HepG2 (cell line): ENCODE data around the gene HLF. TPM values are rescaled to one million over a fixed set of nuclear protein-coding genes. Genes with fewer than 3 reads are reported as not detected.

ENCODE experiments used
- ATAC-seq: fragments of 200-7000 bp; cut with Tn5 transposase; 3 replicates; pipeline ENCODE4 v1.9.1; 2020; ENCODE audit warnings: mild to moderate bottlenecking, moderate library complexity
- BruUV-seq: library from RNA; stranded (reverse); fragments of 400-500 nt; replicated peaks from 2 replicates; lab custom pipeline; 2021; lab: Mats Ljungman, UMichigan
- CTCF ChIA-PET: fragments of 300-600 bp; formaldehyde crosslinking; extraction: SDS; loops from one replicate; lab custom pipeline; 2021; ENCODE audit warnings: low total read pairs, inconsistent platforms, low intra/inter-chr PET ratio; lab: Yijun Ruan, JAX
- POLR2A ChIA-PET: fragments of 350-600 bp; sonication (Branson Sonifier 250); formaldehyde crosslinking; loops from one replicate; lab custom pipeline; 2020; ENCODE audit warnings: antibody characterized with exemption, inconsistent platforms; lab: Yijun Ruan, JAX
- DNase-seq: peaks from one replicate; pipeline ENCODE4 v3.0.0-alpha.2; 2015; ENCODE audit warnings: low spot score
- FAIRE-seq: peaks from 3 replicates; lab custom pipeline; 2011; peaks lifted over from hg19 to GRCh38; lab: Jason Lieb, UNC
- H2AFZ ChIP-seq: one replicate; pipeline ENCODE4 v1.6.1; 2011; ENCODE audit warnings: low read length, inconsistent platforms
- H3K27ac ChIP-seq: fragments of 300-600 bp; 3 replicates; pipeline ENCODE4 v1.8.0; 2011; ENCODE audit warnings: mixed run types, mild to moderate bottlenecking, mixed read lengths, low read length, inconsistent platforms; ENCODE audit not compliant: insufficient read depth; ENCODE audit errors: extremely low read length
- H3K27me3 ChIP-seq, 2 experiments: fragments of 200-600 bp in 1 of 2; 2 replicates in 1 of 2; 3 replicates in 1 of 2; pipeline versions ENCODE4 v1.6.0 to v1.8.0; 2011; ENCODE audit warnings: low read length in 2 of 2, mild to moderate bottlenecking in 2 of 2, moderate library complexity in 2 of 2, inconsistent platforms in 1 of 2; ENCODE audit not compliant: insufficient read depth in 2 of 2, control insufficient read depth in 1 of 2
- H3K36me3 ChIP-seq, 2 experiments: fragments of 200-600 bp in 1 of 2; replicated peaks in 1 of 2; 2 replicates in 1 of 2; 3 replicates in 1 of 2; pipeline versions ENCODE4 v1.5.1 to v1.8.0; 2011; ENCODE audit warnings: low read length in 2 of 2, inconsistent platforms in 1 of 2; ENCODE audit not compliant: insufficient read depth in 2 of 2, control insufficient read depth in 1 of 2
- H3K4me1 ChIP-seq: 2 replicates; pipeline ENCODE4 v1.5.1; 2012; ENCODE audit warnings: low read length, inconsistent platforms; ENCODE audit not compliant: insufficient read depth
- H3K4me2 ChIP-seq: 2 replicates; pipeline ENCODE4 v1.6.0; 2011; ENCODE audit warnings: low read depth, low read length, inconsistent platforms
- H3K4me3 ChIP-seq, 3 experiments: fragments of 200-600 bp in 1 of 3; sonication (generic), shearing (Covaris generic) in 1 of 3; replicated peaks in 1 of 3; 2 replicates each; pipeline ENCODE4 v1.5.1; 2011 to 2016; ENCODE audit warnings: low read length in 3 of 3, inconsistent platforms in 2 of 3, low read depth in 2 of 3, mild to moderate bottlenecking in 2 of 3, control low read depth in 1 of 3, mixed read lengths in 1 of 3; ENCODE audit not compliant: insufficient read depth in 1 of 3
- H3K79me2 ChIP-seq: one replicate; pipeline ENCODE4 v1.6.1; 2011; ENCODE audit warnings: low read length, inconsistent platforms; ENCODE audit not compliant: insufficient read depth
- H3K9ac ChIP-seq: 2 replicates; pipeline ENCODE4 v1.6.0; 2011; ENCODE audit warnings: mild to moderate bottlenecking, low read depth, low read length, inconsistent platforms; ENCODE audit not compliant: insufficient read depth
- H3K9me3 ChIP-seq: 2 replicates; pipeline ENCODE4 v1.5.1; 2012; ENCODE audit warnings: mild to moderate bottlenecking, low read length
- H4K20me1 ChIP-seq: 2 replicates; pipeline ENCODE4 v1.6.0; 2011; ENCODE audit warnings: inconsistent platforms, mild to moderate bottlenecking, low read length, moderate library complexity; ENCODE audit not compliant: insufficient read depth
- BRF2 ChIP-seq: sonication (generic); formaldehyde crosslinking; IDR thresholded peaks from 2 replicates; pipeline ENCODE4 v1.8.1; 2022; ENCODE audit warnings: mild to moderate bottlenecking, missing genetic modification reagents
- FOXJ3 ChIP-seq: sonication (generic); formaldehyde crosslinking; IDR thresholded peaks from 2 replicates; pipeline ENCODE4 v1.4.0; 2020; ENCODE audit warnings: missing genetic modification reagents, mild to moderate bottlenecking, borderline replicate concordance
- HNRNPK ChIP-seq: fragments of 200-400 bp; formaldehyde crosslinking; IDR thresholded peaks from 2 replicates; pipeline ENCODE4 v1.6.1; 2018; ENCODE audit warnings: low read length, low read depth, moderate library complexity, mild to moderate bottlenecking; ENCODE audit not compliant: poor library complexity, severe bottlenecking
- IRF9 ChIP-seq: sonication (generic); formaldehyde crosslinking; IDR thresholded peaks from 2 replicates; pipeline ENCODE4 v1.8.0; 2022; ENCODE audit warnings: missing genetic modification reagents, mild to moderate bottlenecking, borderline replicate concordance
- NFKBIZ ChIP-seq: IDR thresholded peaks from 2 replicates; pipeline ENCODE4 v1.6.1; 2018; ENCODE audit warnings: missing genetic modification reagents, missing compliant biosample characterization
- PCBP2 ChIP-seq: fragments of 200-400 bp; formaldehyde crosslinking; optimal IDR thresholded peaks from 2 replicates; pipeline ENCODE3; 2018; ENCODE audit warnings: low read length, low read depth; ENCODE audit not compliant: poor library complexity, severe bottlenecking
- PRDM10 ChIP-seq: sonication (generic); formaldehyde crosslinking; IDR thresholded peaks from 2 replicates; pipeline ENCODE4 v1.4.0; 2020; ENCODE audit warnings: low read depth, missing genetic modification reagents
- TRAFD1 ChIP-seq: sonication (generic); formaldehyde crosslinking; IDR thresholded peaks from 2 replicates; pipeline ENCODE4 v1.5.1; 2020; ENCODE audit warnings: missing genetic modification reagents, mild to moderate bottlenecking, borderline replicate concordance
- ZEB1 ChIP-seq: IDR thresholded peaks from 2 replicates; pipeline ENCODE4 v1.6.1; 2012; ENCODE audit warnings: mild to moderate bottlenecking, low read depth, inconsistent platforms; ENCODE audit not compliant: insufficient replicate concordance
- ZNF33A ChIP-seq: sonication (generic); formaldehyde crosslinking; IDR thresholded peaks from 2 replicates; pipeline ENCODE4 v1.5.1; 2020; ENCODE audit warnings: missing genetic modification reagents, mild to moderate bottlenecking, moderate library complexity, borderline replicate concordance
- ZNF7 ChIP-seq: IDR thresholded peaks from 2 replicates; pipeline ENCODE4 v1.6.1; 2016; ENCODE audit warnings: missing biosample characterization, missing genetic modification reagents
- WGBS: methylation state at CpG from one replicate; pipeline ENCODE4 v1.1.6; 2017; ENCODE audit warnings: low lambda C conversion rate; 5-methylcytosine and 5-hydroxymethylcytosine counted together
- in situ Hi-C: cut with HindIII; loops from 2 replicates; pipeline ENCODE4 v1.10.0; 2017; ENCODE audit warnings: low pct_unique_long_range_greater_than_20kb; ENCODE audit not compliant: extremely low pct_ligation_motif_present
- intact Hi-C: fragments of 100-400 bp; cut with micrococcal nuclease; formaldehyde crosslinking; loops from one replicate; pipeline ENCODE4 v1.10.0; 2022; ENCODE audit not compliant: unreplicated experiment
- polyA plus RNA-seq, 8 experiments: library from polyadenylated mRNA; depleted of rRNA in 3 of 8; stranded (reverse) in 7 of 8; unstranded in 1 of 8; fragments of >200 nt; fragmentation: Illumina TruSeq in 4 of 8; extraction: Trizol in 4 of 8; gene quantifications; 2 replicates each; pipeline versions ENCODE4 v1.2.1 to v1.2.3, GENCODE V29; 2011 to 2016; ENCODE audit warnings: low read depth in 4 of 8, missing spikeins in 1 of 8, mixed read lengths in 1 of 8; ENCODE audit not compliant: insufficient read depth in 1 of 8
- total RNA-seq, 5 experiments: library from RNA; depleted of rRNA; stranded (reverse); fragments of >200 nt; fragmentation: Illumina TruSeq; extraction: Trizol; gene quantifications; 2 replicates each; pipeline ENCODE4 v1.2.3, GENCODE V29; 2016; ENCODE audit warnings: low read depth in 1 of 5
- TF ChIP-seq, protein P1 (sequence below): sonication (generic); formaldehyde crosslinking; IDR thresholded peaks from 2 replicates; pipeline ENCODE4 v1.9.0; 2021; ENCODE audit warnings: missing genetic modification reagents, borderline replicate concordance

Gene HLF
- total and polyA plus RNA-seq, 2 of the 13 experiments (the other 11 are each of a cell fraction or from before 2014, with no cell fraction given), result 202 to 346 TPM

DNA sequence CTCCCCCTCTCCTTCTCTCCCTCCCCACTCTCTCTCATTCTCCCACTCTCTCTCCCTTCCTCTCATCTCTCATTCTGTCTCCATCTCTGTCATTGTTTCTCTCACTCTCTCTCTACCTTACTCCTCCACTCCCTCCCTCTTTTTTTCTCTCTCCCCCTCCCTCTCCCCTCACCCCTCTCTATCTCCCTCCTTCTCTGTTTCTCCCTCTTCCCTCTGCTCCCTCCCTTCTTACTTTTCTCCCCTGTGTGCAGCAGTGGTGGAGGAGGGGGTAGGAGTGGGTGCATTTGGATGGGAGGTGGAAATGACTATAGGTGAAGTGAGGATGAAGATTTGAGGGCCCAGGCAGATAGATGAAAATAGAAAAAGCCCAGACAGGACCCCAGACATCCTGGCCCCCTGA, 70.9 kb downstream of the HLF start (continued):
- TF ChIP-seq HNRNPK (peak; percentile 54), ZEB1 (no peak), PCBP2 (peak; percentile 67), ZNF33A (CRISPR knock-in tag) (no peak), IRF9 (CRISPR knock-in tag) (no peak)

DNA sequence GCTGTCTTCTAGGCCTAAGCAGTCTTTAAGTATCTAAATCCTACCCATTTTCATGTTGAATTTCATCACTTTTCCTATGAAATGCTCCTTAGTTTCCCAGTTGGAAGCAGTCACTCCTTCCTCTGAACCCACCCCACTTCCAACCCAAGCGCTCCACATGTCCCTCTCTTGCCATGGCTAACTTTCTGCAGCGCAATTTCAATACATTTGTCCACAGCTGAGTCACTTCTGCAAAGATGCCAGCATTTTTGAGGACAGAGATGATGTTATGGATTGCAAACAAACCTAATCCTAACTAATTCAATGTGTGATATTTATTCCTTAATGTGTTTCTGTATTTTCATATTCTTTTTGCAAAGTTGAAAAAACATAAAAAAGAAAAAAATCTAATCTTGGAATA, 71.7 kb downstream of the HLF start:
- Histone ChIP-seq H3K9me3 (no peaks in the 10 kb centered on the region), H3K79me2 (no peaks in the 10 kb centered on the region), H3K27ac (no peak overlapping the region), H3K9ac (no peak overlapping the region), H3K4me3 (no peak overlapping the region), H3K4me2 (no peak overlapping the region), H3K36me3 (no peaks in the 10 kb centered on the region), H3K4me1 (peaks cover 2% of the 10 kb centered on the region), H2AFZ (no peak overlapping the region), H3K27me3 (peaks cover 0 to 6% of the 10 kb centered on the region in 2 experiments; a peak in 2 of 5 replicates), H4K20me1 (no peaks in the 10 kb centered on the region)
- intact Hi-C loops, result no loop called here
- ATAC-seq (no peak), FAIRE-seq (no peak), DNase-seq (no peak)
- in situ Hi-C loops, result no loop called here
- 46% methylated on average over 2 of the region's 2 CpGs for WGBS
- POLR2A ChIA-PET, result no interaction called here
- CTCF ChIA-PET, result interaction anchor here (1.0 kb wide), 1 partner anchor 12 kb away, joined by 3 read pairs; no protein-coding TSS in a partner anchor
- BruUV-seq, result no TSS peak
- TF ChIP-seq TRAFD1 (CRISPR knock-in tag) (no peak), PRDM10 (no peak), FOXJ3 (no peak), NFKBIZ (CRISPR knock-in tag) (no peak), ZNF7 (CRISPR knock-in tag) (no peak), BRF2 (no peak)
- TF ChIP-seq, protein P1, sequence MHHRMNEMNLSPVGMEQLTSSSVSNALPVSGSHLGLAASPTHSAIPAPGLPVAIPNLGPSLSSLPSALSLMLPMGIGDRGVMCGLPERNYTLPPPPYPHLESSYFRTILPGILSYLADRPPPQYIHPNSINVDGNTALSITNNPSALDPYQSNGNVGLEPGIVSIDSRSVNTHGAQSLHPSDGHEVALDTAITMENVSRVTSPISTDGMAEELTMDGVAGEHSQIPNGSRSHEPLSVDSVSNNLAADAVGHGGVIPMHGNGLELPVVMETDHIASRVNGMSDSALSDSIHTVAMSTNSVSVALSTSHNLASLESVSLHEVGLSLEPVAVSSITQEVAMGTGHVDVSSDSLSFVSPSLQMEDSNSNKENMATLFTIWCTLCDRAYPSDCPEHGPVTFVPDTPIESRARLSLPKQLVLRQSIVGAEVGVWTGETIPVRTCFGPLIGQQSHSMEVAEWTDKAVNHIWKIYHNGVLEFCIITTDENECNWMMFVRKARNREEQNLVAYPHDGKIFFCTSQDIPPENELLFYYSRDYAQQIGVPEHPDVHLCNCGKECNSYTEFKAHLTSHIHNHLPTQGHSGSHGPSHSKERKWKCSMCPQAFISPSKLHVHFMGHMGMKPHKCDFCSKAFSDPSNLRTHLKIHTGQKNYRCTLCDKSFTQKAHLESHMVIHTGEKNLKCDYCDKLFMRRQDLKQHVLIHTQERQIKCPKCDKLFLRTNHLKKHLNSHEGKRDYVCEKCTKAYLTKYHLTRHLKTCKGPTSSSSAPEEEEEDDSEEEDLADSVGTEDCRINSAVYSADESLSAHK, result no peak
